DOHH2 (cell line): ENCODE data around the gene NEGR1.

Experiments
- H3F3A ChIP-seq: fragments of 200-600 bp; sonication (generic), shearing (Covaris generic); 2 replicates; pipeline ENCODE4 v1.6.0; 2016; ENCODE audit warnings: antibody characterized with exemption, mild to moderate bottlenecking; ENCODE audit not compliant: control insufficient read depth, insufficient read depth
- H3K27ac ChIP-seq: fragments of 200-600 bp; sonication (generic); 2 replicates; pipeline ENCODE4 v1.5.1; 2014; ENCODE audit warnings: low read depth, mild to moderate bottlenecking, low read length, moderate library complexity
- H3K27me3 ChIP-seq: fragments of 200-600 bp; sonication (generic); 2 replicates; pipeline ENCODE4 v1.6.1; 2014; ENCODE audit warnings: mild to moderate bottlenecking, low read length, mixed read lengths; ENCODE audit not compliant: control insufficient read depth
- H3K36me3 ChIP-seq: fragments of 200-600 bp; sonication (generic); 2 replicates; pipeline ENCODE4 v1.6.1; 2014; ENCODE audit warnings: mild to moderate bottlenecking, low read length, moderate library complexity, mixed read lengths; ENCODE audit not compliant: control insufficient read depth
- H3K4me1 ChIP-seq: fragments of 200-600 bp; sonication (generic); 2 replicates; pipeline ENCODE4 v1.6.1; 2014; ENCODE audit warnings: mild to moderate bottlenecking, low read length, mixed read lengths; ENCODE audit not compliant: control insufficient read depth
- H3K4me2 ChIP-seq: fragments of 200-600 bp; sonication (generic); 2 replicates; pipeline ENCODE4 v1.6.0; 2014; ENCODE audit warnings: mild to moderate bottlenecking, low read length, moderate library complexity
- H3K4me3 ChIP-seq: fragments of 200-600 bp; sonication (generic); 2 replicates; pipeline ENCODE4 v1.5.1; 2014; ENCODE audit warnings: mild to moderate bottlenecking, low read length, mixed read lengths
- H3K79me2 ChIP-seq: fragments of 200-600 bp; sonication (generic); 2 replicates; pipeline ENCODE4 v1.6.1; 2014; ENCODE audit warnings: mild to moderate bottlenecking, low read length, mixed read lengths; ENCODE audit not compliant: control insufficient read depth
- H3K9me2 ChIP-seq: fragments of 200-600 bp; sonication (generic); replicated peaks from 2 replicates; pipeline ENCODE4 v1.6.1; 2014; ENCODE audit warnings: mild to moderate bottlenecking, low read length, mixed read lengths; ENCODE audit not compliant: control insufficient read depth
- H3K9me3 ChIP-seq: fragments of 200-600 bp; sonication (generic); 2 replicates; pipeline ENCODE4 v1.6.1; 2014; ENCODE audit warnings: antibody characterized with exemption, low read length, mixed read lengths; ENCODE audit not compliant: control insufficient read depth, insufficient read depth
- H4K20me1 ChIP-seq: fragments of 200-600 bp; sonication (generic); 2 replicates; pipeline ENCODE4 v1.6.0; 2014; ENCODE audit warnings: low read depth, mild to moderate bottlenecking, antibody characterized with exemption, low read length, moderate library complexity; ENCODE audit not compliant: control insufficient read depth, insufficient read depth
- CTCF ChIP-seq: fragments of 200-600 bp; sonication (generic); IDR thresholded peaks from one replicate; pipeline ENCODE4 v1.5.1; 2014; ENCODE audit warnings: antibody characterized with exemption, mild to moderate bottlenecking, low read depth, low read length; ENCODE audit not compliant: poor library complexity, severe bottlenecking
- EZH2phosphoT487 ChIP-seq: fragments of 200-600 bp; sonication (generic); IDR thresholded peaks from 2 replicates; pipeline ENCODE4 v1.6.1; 2017; ENCODE audit warnings: borderline replicate concordance, mild to moderate bottlenecking, antibody characterized with exemption, low read length, moderate library complexity, mixed read lengths

NEGR1 gene

GRCh38 chr1:71835442-71835813, 446.9 kb downstream of the NEGR1 start:
- no peaks in the 10 kb centered on the region for H3F3A ChIP-seq
- H3K4me1 ChIP-seq, result no peaks in the 10 kb centered on the region
- H3K4me2 ChIP-seq, result no peak overlapping the region
- H3K36me3 ChIP-seq, result no peaks in the 10 kb centered on the region
- H3K79me2 ChIP-seq, result no peaks in the 10 kb centered on the region
- no peaks in the 10 kb centered on the region for H3K9me3 ChIP-seq
- no peak overlapping the region for H3K27ac ChIP-seq
- no peaks in the 10 kb centered on the region for H3K27me3 ChIP-seq
- no peaks in the 10 kb centered on the region for H3K9me2 ChIP-seq
- no peak for TF ChIP-seq EZH2phosphoT487
- no peak for TF ChIP-seq CTCF
- H3K4me3 ChIP-seq, result no peak overlapping the region
- no peaks in the 10 kb centered on the region for H4K20me1 ChIP-seq

GRCh38 chr1:71834601-71835441, 447.5 kb downstream of the NEGR1 start:
- Histone ChIP-seq H3K36me3 (no peaks in the 10 kb centered on the region), H3K9me2 (no peaks in the 10 kb centered on the region), H3K27ac (no peak overlapping the region), H3K4me2 (no peak overlapping the region), H3K27me3 (no peaks in the 10 kb centered on the region), H4K20me1 (no peaks in the 10 kb centered on the region), H3F3A (no peaks in the 10 kb centered on the region), H3K79me2 (no peaks in the 10 kb centered on the region), H3K4me1 (no peaks in the 10 kb centered on the region), H3K9me3 (no peaks in the 10 kb centered on the region), H3K4me3 (no peak overlapping the region)
- TF ChIP-seq EZH2phosphoT487 (no peak), CTCF (no peak)

GRCh38 chr1:71831646-71832045, 450.7 kb downstream of the NEGR1 start:
- no peaks in the 10 kb centered on the region for H4K20me1 ChIP-seq
- no peaks in the 10 kb centered on the region for H3F3A ChIP-seq
- H3K27me3 ChIP-seq, result no peaks in the 10 kb centered on the region
- no peaks in the 10 kb centered on the region for H3K36me3 ChIP-seq
- TF ChIP-seq EZH2phosphoT487, result no peak
- no peak for TF ChIP-seq CTCF
- H3K79me2 ChIP-seq, result no peaks in the 10 kb centered on the region
- no peak overlapping the region for H3K27ac ChIP-seq
- no peaks in the 10 kb centered on the region for H3K9me3 ChIP-seq
- no peaks in the 10 kb centered on the region for H3K9me2 ChIP-seq
- H3K4me3 ChIP-seq, result no peak overlapping the region
- H3K4me2 ChIP-seq, result no peak overlapping the region
- H3K4me1 ChIP-seq, result no peaks in the 10 kb centered on the region
